DOHH2 (cell line): Measurements from ENCODE around the gene EVL.
A peak's percentile ranks its signal among the peaks of the same experiment; 100 is the strongest.
"Not testable (repeated sequence)": the region's sequence is repeated elsewhere in the genome, so short reads cannot be mapped to it uniquely, and the experiment has no call there.

ENCODE experiments used
- H3F3A ChIP-seq: fragments of 200-600 bp; sonication (generic), shearing (Covaris generic); 2 replicates; pipeline ENCODE4 v1.6.0; 2016; ENCODE audit warnings: antibody characterized with exemption, mild to moderate bottlenecking; ENCODE audit not compliant: control insufficient read depth, insufficient read depth
- H3K27ac ChIP-seq: fragments of 200-600 bp; sonication (generic); 2 replicates; pipeline ENCODE4 v1.5.1; 2014; ENCODE audit warnings: low read depth, mild to moderate bottlenecking, low read length, moderate library complexity
- H3K27me3 ChIP-seq: fragments of 200-600 bp; sonication (generic); 2 replicates; pipeline ENCODE4 v1.6.1; 2014; ENCODE audit warnings: mild to moderate bottlenecking, low read length, mixed read lengths; ENCODE audit not compliant: control insufficient read depth
- H3K36me3 ChIP-seq: fragments of 200-600 bp; sonication (generic); 2 replicates; pipeline ENCODE4 v1.6.1; 2014; ENCODE audit warnings: mild to moderate bottlenecking, low read length, moderate library complexity, mixed read lengths; ENCODE audit not compliant: control insufficient read depth
- H3K4me1 ChIP-seq: fragments of 200-600 bp; sonication (generic); 2 replicates; pipeline ENCODE4 v1.6.1; 2014; ENCODE audit warnings: mild to moderate bottlenecking, low read length, mixed read lengths; ENCODE audit not compliant: control insufficient read depth
- H3K4me2 ChIP-seq: fragments of 200-600 bp; sonication (generic); 2 replicates; pipeline ENCODE4 v1.6.0; 2014; ENCODE audit warnings: mild to moderate bottlenecking, low read length, moderate library complexity
- H3K4me3 ChIP-seq: fragments of 200-600 bp; sonication (generic); 2 replicates; pipeline ENCODE4 v1.5.1; 2014; ENCODE audit warnings: mild to moderate bottlenecking, low read length, mixed read lengths
- H3K79me2 ChIP-seq: fragments of 200-600 bp; sonication (generic); 2 replicates; pipeline ENCODE4 v1.6.1; 2014; ENCODE audit warnings: mild to moderate bottlenecking, low read length, mixed read lengths; ENCODE audit not compliant: control insufficient read depth
- H3K9me2 ChIP-seq: fragments of 200-600 bp; sonication (generic); replicated peaks from 2 replicates; pipeline ENCODE4 v1.6.1; 2014; ENCODE audit warnings: mild to moderate bottlenecking, low read length, mixed read lengths; ENCODE audit not compliant: control insufficient read depth
- H3K9me3 ChIP-seq: fragments of 200-600 bp; sonication (generic); 2 replicates; pipeline ENCODE4 v1.6.1; 2014; ENCODE audit warnings: antibody characterized with exemption, low read length, mixed read lengths; ENCODE audit not compliant: control insufficient read depth, insufficient read depth
- H4K20me1 ChIP-seq: fragments of 200-600 bp; sonication (generic); 2 replicates; pipeline ENCODE4 v1.6.0; 2014; ENCODE audit warnings: low read depth, mild to moderate bottlenecking, antibody characterized with exemption, low read length, moderate library complexity; ENCODE audit not compliant: control insufficient read depth, insufficient read depth
- EZH2phosphoT487 ChIP-seq: fragments of 200-600 bp; sonication (generic); IDR thresholded peaks from 2 replicates; pipeline ENCODE4 v1.6.1; 2017; ENCODE audit warnings: borderline replicate concordance, mild to moderate bottlenecking, antibody characterized with exemption, low read length, moderate library complexity, mixed read lengths
- TF ChIP-seq, protein P1 (sequence below): fragments of 200-600 bp; sonication (generic); IDR thresholded peaks from one replicate; pipeline ENCODE4 v1.5.1; 2014; ENCODE audit warnings: antibody characterized with exemption, mild to moderate bottlenecking, low read depth, low read length; ENCODE audit not compliant: poor library complexity, severe bottlenecking

Gene EVL

DNA sequence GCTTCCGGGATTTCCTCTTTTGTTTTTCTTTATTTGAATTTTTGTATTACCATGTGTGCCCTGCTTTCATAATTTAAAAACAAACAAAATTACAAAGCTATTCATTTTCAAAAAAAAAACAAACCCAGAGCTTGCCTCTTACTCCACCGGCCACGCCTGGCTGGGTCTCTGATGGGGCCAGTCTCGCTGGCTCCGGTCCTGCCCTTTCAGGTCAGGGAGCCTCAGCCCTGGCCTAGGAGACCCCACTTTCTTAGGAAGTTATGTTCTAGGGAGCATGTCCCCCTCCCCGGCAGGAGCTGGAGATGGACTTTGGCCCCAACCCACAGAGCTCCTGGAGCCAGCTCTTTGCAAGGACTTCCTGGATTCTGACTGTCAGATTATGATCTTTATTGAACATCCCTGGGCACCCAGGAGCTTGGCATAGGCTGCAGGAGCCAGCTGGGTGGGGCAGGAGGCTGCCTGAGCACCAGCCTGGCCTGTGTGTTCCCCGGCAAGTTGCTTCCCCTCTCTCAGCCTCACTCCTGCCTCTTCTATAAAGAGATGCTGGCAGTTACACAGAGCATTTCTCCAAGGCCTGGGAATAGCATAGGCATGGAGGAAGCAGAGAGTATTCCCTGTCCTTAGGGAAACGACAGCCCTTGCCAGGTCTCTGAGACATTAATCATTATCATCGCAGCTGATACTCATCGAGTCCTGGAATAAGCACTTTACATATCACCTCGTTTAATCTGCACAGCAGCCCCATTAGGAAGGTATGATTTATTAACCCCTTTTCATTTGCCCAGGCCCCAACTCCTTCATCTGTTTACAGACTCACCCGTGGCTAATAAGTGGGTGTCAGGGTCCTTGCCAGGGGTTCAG is 90.8 kb downstream of the EVL start:
- Histone ChIP-seq H3K9me3 (peaks cover 14% of the 10 kb centered on the region), H3K79me2 (no peaks in the 10 kb centered on the region), H3K27ac (no peak overlapping the region), H3K27me3 (peaks cover 22% of the 10 kb centered on the region), H3K36me3 (no peaks in the 10 kb centered on the region), H4K20me1 (no peaks in the 10 kb centered on the region), H3F3A (peaks cover 3% of the 10 kb centered on the region; the same call in 1 of the 2 replicates), H3K4me2 (no peak overlapping the region), H3K9me2 (no peaks in the 10 kb centered on the region), H3K4me3 (no peak overlapping the region), H3K4me1 (peaks cover 29% of the 10 kb centered on the region)
- no peak for TF ChIP-seq EZH2phosphoT487
- TF ChIP-seq, protein P1, sequence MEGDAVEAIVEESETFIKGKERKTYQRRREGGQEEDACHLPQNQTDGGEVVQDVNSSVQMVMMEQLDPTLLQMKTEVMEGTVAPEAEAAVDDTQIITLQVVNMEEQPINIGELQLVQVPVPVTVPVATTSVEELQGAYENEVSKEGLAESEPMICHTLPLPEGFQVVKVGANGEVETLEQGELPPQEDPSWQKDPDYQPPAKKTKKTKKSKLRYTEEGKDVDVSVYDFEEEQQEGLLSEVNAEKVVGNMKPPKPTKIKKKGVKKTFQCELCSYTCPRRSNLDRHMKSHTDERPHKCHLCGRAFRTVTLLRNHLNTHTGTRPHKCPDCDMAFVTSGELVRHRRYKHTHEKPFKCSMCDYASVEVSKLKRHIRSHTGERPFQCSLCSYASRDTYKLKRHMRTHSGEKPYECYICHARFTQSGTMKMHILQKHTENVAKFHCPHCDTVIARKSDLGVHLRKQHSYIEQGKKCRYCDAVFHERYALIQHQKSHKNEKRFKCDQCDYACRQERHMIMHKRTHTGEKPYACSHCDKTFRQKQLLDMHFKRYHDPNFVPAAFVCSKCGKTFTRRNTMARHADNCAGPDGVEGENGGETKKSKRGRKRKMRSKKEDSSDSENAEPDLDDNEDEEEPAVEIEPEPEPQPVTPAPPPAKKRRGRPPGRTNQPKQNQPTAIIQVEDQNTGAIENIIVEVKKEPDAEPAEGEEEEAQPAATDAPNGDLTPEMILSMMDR: no peak

DNA sequence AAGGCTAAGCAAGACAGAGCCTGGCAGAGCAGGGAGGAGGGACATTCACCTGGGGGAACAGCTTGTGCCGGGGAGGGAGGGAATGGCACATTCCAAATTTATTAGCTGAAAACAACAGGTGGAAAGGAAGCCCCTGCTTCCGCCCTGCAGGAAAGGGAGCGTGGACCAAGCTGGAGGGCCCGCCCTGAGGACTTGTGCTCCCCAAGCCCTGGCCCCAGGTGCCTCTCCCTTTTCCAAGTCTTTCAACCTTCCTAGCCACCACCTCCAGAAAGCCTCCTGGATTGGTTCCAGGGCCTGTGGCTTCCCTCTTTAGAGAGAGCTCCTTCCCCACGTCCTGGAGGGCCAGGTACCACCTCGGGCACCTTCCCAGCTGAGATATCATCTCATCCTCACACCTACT is 91.6 kb downstream of the EVL start:
- no peaks in the 10 kb centered on the region for H4K20me1 ChIP-seq
- H3K4me3 ChIP-seq: no peak overlapping the region
- peaks cover 26% of the 10 kb centered on the region for H3K27me3 ChIP-seq
- H3F3A ChIP-seq: peaks cover 3% of the 10 kb centered on the region; the same call in 1 of the 2 replicates
- TF ChIP-seq, protein P1: no peak
- TF ChIP-seq EZH2phosphoT487: no peak
- no peak overlapping the region for H3K27ac ChIP-seq
- peaks cover 14% of the 10 kb centered on the region for H3K9me3 ChIP-seq
- no peaks in the 10 kb centered on the region for H3K36me3 ChIP-seq
- H3K9me2 ChIP-seq: no peaks in the 10 kb centered on the region
- H3K4me1 ChIP-seq: peaks cover 29% of the 10 kb centered on the region
- H3K79me2 ChIP-seq: no peaks in the 10 kb centered on the region
- H3K4me2 ChIP-seq: no peak overlapping the region

DNA sequence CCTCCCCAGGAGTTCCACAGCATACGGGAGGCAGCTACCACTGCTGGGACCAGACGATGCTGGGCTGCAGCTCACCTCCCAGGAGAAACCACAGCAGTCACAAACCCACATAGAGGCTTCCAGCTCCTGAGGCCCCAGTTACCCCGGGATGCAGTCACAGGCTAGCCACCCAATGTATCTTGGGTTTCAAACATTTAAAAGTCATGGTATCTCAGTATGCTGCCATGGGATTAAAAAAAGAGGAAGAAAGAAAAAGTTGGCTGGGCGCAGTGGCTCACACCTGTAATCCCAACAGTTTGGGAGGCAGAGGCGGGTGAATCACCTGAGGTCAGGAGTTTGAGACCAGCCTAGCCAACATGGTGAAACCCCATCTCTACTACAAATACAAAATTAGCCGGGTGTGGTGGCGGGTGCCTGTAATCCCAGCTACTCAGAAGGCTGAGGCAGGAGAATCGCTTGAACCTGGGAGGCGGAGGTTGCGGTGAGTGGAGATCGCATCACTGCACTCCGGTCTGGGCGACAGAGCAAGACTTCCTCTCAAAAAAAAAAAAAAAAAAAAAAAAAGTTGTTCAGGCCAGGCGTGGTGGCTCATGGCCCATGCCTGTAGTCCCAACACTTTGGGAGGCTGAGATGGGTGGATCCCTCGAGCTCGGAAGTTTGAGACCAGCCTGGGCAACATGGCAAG is 92.5 kb downstream of the EVL start:
- H3K9me3 ChIP-seq: peaks cover 14% of the 10 kb centered on the region
- not testable (repeated sequence) for H3K36me3 ChIP-seq, H3K27ac ChIP-seq, H3K79me2 ChIP-seq, H3F3A ChIP-seq, H3K9me2 ChIP-seq, H4K20me1 ChIP-seq
- peaks cover 26% of the 10 kb centered on the region for H3K27me3 ChIP-seq
- 0 out of 2 replicates have a peak overlapping the region, but pooled peaks have one; percentile 26 for H3K4me3 ChIP-seq
- peaks cover 29% of the 10 kb centered on the region for H3K4me1 ChIP-seq
- H3K4me2 ChIP-seq: peak overlapping the region; percentile 46

DNA sequence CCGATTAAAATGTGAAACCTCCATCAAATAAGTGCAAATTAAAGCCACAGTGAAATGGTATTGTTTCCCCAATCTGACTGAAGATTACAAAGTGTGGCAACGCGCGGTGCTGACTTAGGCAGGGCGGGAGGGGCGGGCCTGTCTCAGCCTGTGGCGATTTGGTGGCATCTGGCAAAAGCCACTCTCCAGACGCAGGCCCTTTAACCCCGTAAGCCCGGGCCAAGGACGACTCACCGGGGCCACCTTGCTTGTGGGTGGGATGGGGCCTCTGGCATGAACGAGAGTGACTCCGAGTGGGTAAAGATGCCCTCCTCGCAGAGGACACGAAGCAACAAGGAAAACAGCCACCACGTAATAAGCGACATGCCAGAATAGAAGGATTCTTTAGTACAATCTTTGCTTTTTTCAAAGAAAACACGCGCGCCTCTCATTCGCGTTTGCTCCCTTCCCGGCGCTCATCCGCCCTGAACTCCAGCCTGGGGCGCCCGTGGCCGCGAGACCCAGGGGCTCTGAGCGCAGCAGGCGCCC is 93.4 kb downstream of the EVL start:
- H3K79me2 ChIP-seq: no peaks in the 10 kb centered on the region
- peak overlapping the region; percentile 90 for H3K4me2 ChIP-seq
- H4K20me1 ChIP-seq: no peaks in the 10 kb centered on the region
- peaks cover 3% of the 10 kb centered on the region; the same call in 1 of the 2 replicates for H3F3A ChIP-seq
- TF ChIP-seq EZH2phosphoT487: no peak
- TF ChIP-seq, protein P1: no peak
- no peak overlapping the region for H3K27ac ChIP-seq
- H3K9me2 ChIP-seq: no peaks in the 10 kb centered on the region
- H3K36me3 ChIP-seq: no peaks in the 10 kb centered on the region
- peaks cover 26% of the 10 kb centered on the region for H3K27me3 ChIP-seq
- H3K4me1 ChIP-seq: peaks cover 29% of the 10 kb centered on the region
- peak overlapping the region; percentile 75 for H3K4me3 ChIP-seq
- peaks cover 14% of the 10 kb centered on the region for H3K9me3 ChIP-seq
